Stimulated activated CD8-positive, alpha-beta memory T cell treated with anti-CD3 and anti-CD28 coated beads, Interleukin-2, amount 100 ng/mL, for 48 hours (primary cell): ENCODE data around the gene MAMDC2.

ENCODE experiments used
- DNase-seq, 2 donors: peaks; one replicate each; pipeline ENCODE4 v3.0.0-alpha.2; 2020; ENCODE audit warnings: low read depth in 2 of 2

The MAMDC2 gene

GRCh38 chr9:70134360-70134759 is 90.7 kb downstream of the MAMDC2 start:
- DNase-seq, result no peak

- no peak for DNase-seq
These were observed 91.5 kb downstream of the MAMDC2 start for GRCh38 chr9:70135176-70135575.

GRCh38 chr9:70136632-70137031 is 93.0 kb downstream of the MAMDC2 start:
- no peak for DNase-seq

GRCh38 chr9:70137577-70137976 is 93.9 kb downstream of the MAMDC2 start:
- no peak for DNase-seq

- no peak for DNase-seq
These were observed 98.5 kb downstream of the MAMDC2 start for GRCh38 chr9:70142101-70142500.

GRCh38 chr9:70143394-70144130 is 99.9 kb downstream of the MAMDC2 start:
- DNase-seq, result no peak

- DNase-seq, result no peak
These were observed 100.5 kb downstream of the MAMDC2 start for GRCh38 chr9:70144131-70144503.

- no peak for DNase-seq
These were observed 102.3 kb downstream of the MAMDC2 start for GRCh38 chr9:70145981-70146380.

GRCh38 chr9:70147196-70147595 is 103.5 kb downstream of the MAMDC2 start:
- no peak for DNase-seq

GRCh38 chr9:70147651-70148050 is 104.0 kb downstream of the MAMDC2 start:
- DNase-seq, result no peak

GRCh38 chr9:70152350-70152749 is 108.7 kb downstream of the MAMDC2 start:
- DNase-seq, result no peak

- DNase-seq, result no peak
These were observed 113.1 kb downstream of the MAMDC2 start for GRCh38 chr9:70156729-70157128.

GRCh38 chr9:70159630-70160029 is 116.0 kb downstream of the MAMDC2 start:
- no peak for DNase-seq

GRCh38 chr9:70160686-70161600 is 117.3 kb downstream of the MAMDC2 start:
- DNase-seq, result no peak

- DNase-seq, result no peak
These were observed 121.5 kb downstream of the MAMDC2 start for GRCh38 chr9:70165006-70165602.

- no peak for DNase-seq
These were observed 124.9 kb downstream of the MAMDC2 start for GRCh38 chr9:70168521-70168920.

- no peak for DNase-seq
These were observed 125.6 kb downstream of the MAMDC2 start for GRCh38 chr9:70169222-70169621.

- DNase-seq, result no peak
These were observed 126.6 kb downstream of the MAMDC2 start for GRCh38 chr9:70170151-70170790.

- no peak for DNase-seq
These were observed 128.9 kb downstream of the MAMDC2 start for GRCh38 chr9:70172532-70172931.

- no peak for DNase-seq
These were observed 133.5 kb downstream of the MAMDC2 start for GRCh38 chr9:70177121-70177520.

- DNase-seq, result no peak
These were observed 149.1 kb downstream of the MAMDC2 start for GRCh38 chr9:70192707-70193106.

- no peak for DNase-seq
These were observed 151.8 kb downstream of the MAMDC2 start for GRCh38 chr9:70195456-70195855.
